Measurements from ENCODE around the gene RNF32. TPM values are rescaled to one million over a fixed set of nuclear protein-coding genes. Genes with fewer than 3 reads are reported as not detected.

The RNF32 gene
- total and polyA plus RNA-seq, 4 donors: 0.59 to 1.3 (median 0.72) TPM

DNA sequence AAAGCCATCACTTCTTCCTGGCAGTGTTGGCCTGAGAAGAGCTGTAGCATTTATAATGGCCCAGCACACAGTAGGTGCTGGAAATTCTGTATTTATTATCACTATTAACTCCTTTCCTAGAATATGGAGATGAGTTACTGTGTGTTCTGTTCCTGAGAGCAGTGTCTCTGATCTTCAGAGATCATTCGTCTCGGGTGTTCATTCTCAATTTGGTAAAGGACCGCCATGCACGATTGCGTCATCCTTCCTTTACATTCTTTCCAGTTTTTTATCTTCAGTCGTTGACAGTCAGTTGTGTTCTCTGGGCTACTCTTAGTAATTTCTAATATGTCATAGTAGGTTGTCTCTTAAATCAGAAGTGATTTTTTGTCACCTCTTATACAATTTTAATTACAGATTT is 18.6 kb downstream of the RNF32 start:
- TF ChIP-seq, protein P1, sequence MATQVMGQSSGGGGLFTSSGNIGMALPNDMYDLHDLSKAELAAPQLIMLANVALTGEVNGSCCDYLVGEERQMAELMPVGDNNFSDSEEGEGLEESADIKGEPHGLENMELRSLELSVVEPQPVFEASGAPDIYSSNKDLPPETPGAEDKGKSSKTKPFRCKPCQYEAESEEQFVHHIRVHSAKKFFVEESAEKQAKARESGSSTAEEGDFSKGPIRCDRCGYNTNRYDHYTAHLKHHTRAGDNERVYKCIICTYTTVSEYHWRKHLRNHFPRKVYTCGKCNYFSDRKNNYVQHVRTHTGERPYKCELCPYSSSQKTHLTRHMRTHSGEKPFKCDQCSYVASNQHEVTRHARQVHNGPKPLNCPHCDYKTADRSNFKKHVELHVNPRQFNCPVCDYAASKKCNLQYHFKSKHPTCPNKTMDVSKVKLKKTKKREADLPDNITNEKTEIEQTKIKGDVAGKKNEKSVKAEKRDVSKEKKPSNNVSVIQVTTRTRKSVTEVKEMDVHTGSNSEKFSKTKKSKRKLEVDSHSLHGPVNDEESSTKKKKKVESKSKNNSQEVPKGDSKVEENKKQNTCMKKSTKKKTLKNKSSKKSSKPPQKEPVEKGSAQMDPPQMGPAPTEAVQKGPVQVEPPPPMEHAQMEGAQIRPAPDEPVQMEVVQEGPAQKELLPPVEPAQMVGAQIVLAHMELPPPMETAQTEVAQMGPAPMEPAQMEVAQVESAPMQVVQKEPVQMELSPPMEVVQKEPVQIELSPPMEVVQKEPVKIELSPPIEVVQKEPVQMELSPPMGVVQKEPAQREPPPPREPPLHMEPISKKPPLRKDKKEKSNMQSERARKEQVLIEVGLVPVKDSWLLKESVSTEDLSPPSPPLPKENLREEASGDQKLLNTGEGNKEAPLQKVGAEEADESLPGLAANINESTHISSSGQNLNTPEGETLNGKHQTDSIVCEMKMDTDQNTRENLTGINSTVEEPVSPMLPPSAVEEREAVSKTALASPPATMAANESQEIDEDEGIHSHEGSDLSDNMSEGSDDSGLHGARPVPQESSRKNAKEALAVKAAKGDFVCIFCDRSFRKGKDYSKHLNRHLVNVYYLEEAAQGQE (IDR thresholded peaks at IDR 0.05): no peak
- TF ChIP-seq EGR1 (IDR thresholded peaks at IDR 0.05; ENCODE audit: low read depth in 2 of 2): no peak
- no peak for TF ChIP-seq FOXA2 (IDR thresholded peaks at IDR 0.05)
- TF ChIP-seq RAD21 (IDR thresholded peaks at IDR 0.05): no peak
- TF ChIP-seq ZBTB33 (IDR thresholded peaks at IDR 0.05): no peak
- TF ChIP-seq, protein P2, sequence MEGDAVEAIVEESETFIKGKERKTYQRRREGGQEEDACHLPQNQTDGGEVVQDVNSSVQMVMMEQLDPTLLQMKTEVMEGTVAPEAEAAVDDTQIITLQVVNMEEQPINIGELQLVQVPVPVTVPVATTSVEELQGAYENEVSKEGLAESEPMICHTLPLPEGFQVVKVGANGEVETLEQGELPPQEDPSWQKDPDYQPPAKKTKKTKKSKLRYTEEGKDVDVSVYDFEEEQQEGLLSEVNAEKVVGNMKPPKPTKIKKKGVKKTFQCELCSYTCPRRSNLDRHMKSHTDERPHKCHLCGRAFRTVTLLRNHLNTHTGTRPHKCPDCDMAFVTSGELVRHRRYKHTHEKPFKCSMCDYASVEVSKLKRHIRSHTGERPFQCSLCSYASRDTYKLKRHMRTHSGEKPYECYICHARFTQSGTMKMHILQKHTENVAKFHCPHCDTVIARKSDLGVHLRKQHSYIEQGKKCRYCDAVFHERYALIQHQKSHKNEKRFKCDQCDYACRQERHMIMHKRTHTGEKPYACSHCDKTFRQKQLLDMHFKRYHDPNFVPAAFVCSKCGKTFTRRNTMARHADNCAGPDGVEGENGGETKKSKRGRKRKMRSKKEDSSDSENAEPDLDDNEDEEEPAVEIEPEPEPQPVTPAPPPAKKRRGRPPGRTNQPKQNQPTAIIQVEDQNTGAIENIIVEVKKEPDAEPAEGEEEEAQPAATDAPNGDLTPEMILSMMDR (IDR thresholded peaks at IDR 0.05; ENCODE audit: low read depth, low read length, missing input control): no peak
- no peak for TF ChIP-seq HNF4G (IDR thresholded peaks at IDR 0.05)
- no peak for TF ChIP-seq YY1 (IDR thresholded peaks at IDR 0.05)
- TF ChIP-seq HNF4A (conservative IDR thresholded peaks at IDR 0.05): no peak
- no peak for TF ChIP-seq NR2F2 (IDR thresholded peaks at IDR 0.05)
- TF ChIP-seq TAF1 (conservative IDR thresholded peaks at IDR 0.05): no peak
- TF ChIP-seq JUND (IDR thresholded peaks at IDR 0.05): no peak
- TF ChIP-seq, protein P3, sequence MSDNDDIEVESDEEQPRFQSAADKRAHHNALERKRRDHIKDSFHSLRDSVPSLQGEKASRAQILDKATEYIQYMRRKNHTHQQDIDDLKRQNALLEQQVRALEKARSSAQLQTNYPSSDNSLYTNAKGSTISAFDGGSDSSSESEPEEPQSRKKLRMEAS (IDR thresholded peaks at IDR 0.05): no peak
- no peak for TF ChIP-seq RXRA (IDR thresholded peaks at IDR 0.05)
- TF ChIP-seq ATF3 (IDR thresholded peaks at IDR 0.05): no peak
- Histone ChIP-seq H3K4me1 (ENCODE audit: control insufficient read depth in 4 of 4, insufficient read depth in 4 of 4, low read length in 3 of 4) (peaks cover 0 to 3% (median 0%) of the 10 kb centered on the region in 4 donors), H3K27me3 (ENCODE audit: control insufficient read depth in 4 of 4, insufficient read depth in 4 of 4, low read length in 3 of 4) (no peaks in the 10 kb centered on the region), H3K9ac (ENCODE audit: low read depth in 1 of 2, low read length in 2 of 2) (no peak overlapping the region), H3K4me3 (ENCODE audit: low read depth in 1 of 3, low read length in 3 of 3) (no peak overlapping the region), H3K9me3 (ENCODE audit: control insufficient read depth in 4 of 4, low read length in 3 of 4) (no peaks in the 10 kb centered on the region), H3K27ac (ENCODE audit: low read depth in 1 of 2, low read length in 2 of 2) (no peak overlapping the region), H3K36me3 (ENCODE audit: control insufficient read depth in 4 of 4, insufficient read depth in 3 of 4, low read depth in 1 of 4, low read length in 3 of 4) (no peaks in the 10 kb centered on the region)
- WGBS: 74% methylated on average over 6 of the region's 6 CpGs
- DNase-seq (ENCODE audit: low spot score): no peak

DNA sequence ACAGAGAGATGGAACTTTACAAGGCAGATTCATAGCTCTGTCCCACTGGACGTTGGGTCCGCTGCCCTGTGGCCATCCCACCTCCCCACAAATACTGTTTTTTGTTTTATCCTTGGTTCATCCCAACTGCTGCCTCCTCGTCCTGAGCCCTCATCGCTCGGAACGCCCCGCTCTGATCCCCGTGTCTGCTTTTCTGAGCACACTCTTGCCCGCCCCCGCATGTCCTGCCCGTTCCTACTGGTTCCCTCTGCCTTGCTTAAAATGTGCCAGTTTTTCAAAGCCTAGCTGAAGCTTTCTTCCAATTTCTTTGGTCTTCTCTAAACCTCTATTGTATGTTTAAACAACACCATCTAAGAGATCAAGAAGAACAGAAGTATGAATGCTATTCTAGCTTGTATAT is 19.4 kb downstream of the RNF32 start:
- Histone ChIP-seq H3K27ac (ENCODE audit: low read depth in 1 of 2, low read length in 2 of 2) (no peak overlapping the region), H3K9me3 (ENCODE audit: control insufficient read depth in 4 of 4, low read length in 3 of 4) (no peaks in the 10 kb centered on the region), H3K36me3 (ENCODE audit: control insufficient read depth in 4 of 4, insufficient read depth in 3 of 4, low read depth in 1 of 4, low read length in 3 of 4) (no peaks in the 10 kb centered on the region), H3K27me3 (ENCODE audit: control insufficient read depth in 4 of 4, insufficient read depth in 4 of 4, low read length in 3 of 4) (no peaks in the 10 kb centered on the region), H3K9ac (ENCODE audit: low read depth in 1 of 2, low read length in 2 of 2) (no peak overlapping the region), H3K4me3 (ENCODE audit: low read depth in 1 of 3, low read length in 3 of 3) (no peak overlapping the region), H3K4me1 (ENCODE audit: control insufficient read depth in 4 of 4, insufficient read depth in 4 of 4, low read length in 3 of 4) (peaks cover 0 to 3% (median 0%) of the 10 kb centered on the region in 4 donors)
- TF ChIP-seq ZBTB33 (IDR thresholded peaks at IDR 0.05) (no peak), GABPA (IDR thresholded peaks at IDR 0.05 in 1 of 2, conservative IDR thresholded peaks at IDR 0.05 in 1 of 2) (no peak), TAF1 (conservative IDR thresholded peaks at IDR 0.05) (no peak), YY1 (IDR thresholded peaks at IDR 0.05) (no peak), HNF4A (conservative IDR thresholded peaks at IDR 0.05) (no peak), HNF4G (IDR thresholded peaks at IDR 0.05) (no peak), SP1 (IDR thresholded peaks at IDR 0.05) (no peak)
- TF ChIP-seq, protein P1 (IDR thresholded peaks at IDR 0.05): no peak
- no peak for DNase-seq (ENCODE audit: low spot score)
- 81% methylated on average over 11 of the region's 11 CpGs for WGBS
